GM12801 (cell line): ENCODE measurements around the gene NCOA1.

Source experiments
- CTCF ChIP-seq: IDR thresholded peaks from one replicate; pipeline ENCODE4 v1.5.1; 2011; ENCODE audit warnings: control low read depth; ENCODE audit not compliant: insufficient read length; ENCODE audit errors: extremely low read depth

The NCOA1 gene

GRCh38 chr2:24511198-24511597 is 20.1 kb downstream of the NCOA1 start:
- no peak for TF ChIP-seq CTCF

GRCh38 chr2:24511894-24512293 is 20.8 kb downstream of the NCOA1 start:
- no peak for TF ChIP-seq CTCF

- no peak for TF ChIP-seq CTCF
Observed at GRCh38 chr2:24512404-24512803, 21.4 kb downstream of the NCOA1 start.

GRCh38 chr2:24512831-24513230 is 21.8 kb downstream of the NCOA1 start:
- no peak for TF ChIP-seq CTCF

GRCh38 chr2:24513281-24514071 is 22.4 kb downstream of the NCOA1 start:
- no peak for TF ChIP-seq CTCF

GRCh38 chr2:24514820-24515219 is 23.8 kb downstream of the NCOA1 start:
- TF ChIP-seq CTCF, result no peak

- no peak for TF ChIP-seq CTCF
Observed at GRCh38 chr2:24515335-24515734, 24.3 kb downstream of the NCOA1 start.
